Karpas-422 (cell line): ENCODE results near the gene ENOX1. TPM values are rescaled to one million over a fixed set of nuclear protein-coding genes. Genes with fewer than 3 reads are reported as not detected.

Experiments
- DNase-seq: peaks from one replicate; pipeline ENCODE4 v3.0.0-alpha.2; 2015
- H2AFZ ChIP-seq: fragments of 200-600 bp; sonication (generic); 2 replicates; pipeline ENCODE4 v1.6.1; 2014; ENCODE audit warnings: antibody characterized with exemption, low read length, mixed read lengths
- H3K27ac ChIP-seq: fragments of 200-600 bp; sonication (generic); 2 replicates; pipeline ENCODE4 v1.5.1; 2014; ENCODE audit warnings: mild to moderate bottlenecking, low read length, moderate library complexity
- H3K27me3 ChIP-seq: fragments of 200-600 bp; sonication (generic); 2 replicates; pipeline ENCODE4 v1.6.1; 2014; ENCODE audit warnings: low read length, mixed read lengths
- H3K36me3 ChIP-seq: fragments of 200-600 bp; sonication (generic); 2 replicates; pipeline ENCODE4 v1.6.1; 2014; ENCODE audit warnings: low read length, mixed read lengths; ENCODE audit not compliant: insufficient read depth
- H3K4me1 ChIP-seq: fragments of 200-600 bp; sonication (generic); 2 replicates; pipeline ENCODE4 v1.6.1; 2014; ENCODE audit warnings: mild to moderate bottlenecking, low read length, mixed read lengths
- H3K4me2 ChIP-seq: fragments of 200-600 bp; sonication (generic); 2 replicates; pipeline ENCODE4 v1.6.1; 2014; ENCODE audit warnings: low read length, low read depth, mild to moderate bottlenecking; ENCODE audit not compliant: poor library complexity, severe bottlenecking
- H3K4me3 ChIP-seq: fragments of 200-600 bp; sonication (generic); 2 replicates; pipeline ENCODE4 v1.5.1; 2014; ENCODE audit warnings: mild to moderate bottlenecking, antibody characterized with exemption, low read length, mixed read lengths
- H3K79me2 ChIP-seq: fragments of 200-600 bp; sonication (generic); 2 replicates; pipeline ENCODE4 v1.6.1; 2014; ENCODE audit warnings: mild to moderate bottlenecking, low read length, mixed read lengths
- H3K9ac ChIP-seq: fragments of 200-600 bp; sonication (generic); 2 replicates; pipeline ENCODE4 v1.6.0; 2014; ENCODE audit warnings: low read length
- H3K9me2 ChIP-seq: fragments of 200-600 bp; sonication (generic), shearing (Covaris generic); replicated peaks from 2 replicates; pipeline ENCODE4 v1.6.0; 2014; ENCODE audit warnings: mild to moderate bottlenecking, low read length, moderate library complexity; ENCODE audit not compliant: insufficient read depth
- H3K9me3 ChIP-seq: fragments of 300-700, 200-600 bp; sonication (generic); 2 replicates; pipeline ENCODE4 v1.6.1; 2014; ENCODE audit warnings: low read length, mixed read lengths
- H4K20me1 ChIP-seq: fragments of 200-600 bp; sonication (generic); 2 replicates; pipeline ENCODE4 v1.6.1; 2014; ENCODE audit warnings: mild to moderate bottlenecking, antibody characterized with exemption, low read length, low read depth; ENCODE audit not compliant: insufficient read depth
- total RNA-seq: library from RNA; depleted of rRNA; stranded (reverse); fragments of >200 nt; shearing (Covaris generic); gene quantifications from 2 replicates; pipeline ENCODE4 v1.2.3, GENCODE V29; 2014; ENCODE audit warnings: low replicate concordance

The ENOX1 gene
- total RNA-seq, 1 experiment from 2014 or later = not detected

DNA sequence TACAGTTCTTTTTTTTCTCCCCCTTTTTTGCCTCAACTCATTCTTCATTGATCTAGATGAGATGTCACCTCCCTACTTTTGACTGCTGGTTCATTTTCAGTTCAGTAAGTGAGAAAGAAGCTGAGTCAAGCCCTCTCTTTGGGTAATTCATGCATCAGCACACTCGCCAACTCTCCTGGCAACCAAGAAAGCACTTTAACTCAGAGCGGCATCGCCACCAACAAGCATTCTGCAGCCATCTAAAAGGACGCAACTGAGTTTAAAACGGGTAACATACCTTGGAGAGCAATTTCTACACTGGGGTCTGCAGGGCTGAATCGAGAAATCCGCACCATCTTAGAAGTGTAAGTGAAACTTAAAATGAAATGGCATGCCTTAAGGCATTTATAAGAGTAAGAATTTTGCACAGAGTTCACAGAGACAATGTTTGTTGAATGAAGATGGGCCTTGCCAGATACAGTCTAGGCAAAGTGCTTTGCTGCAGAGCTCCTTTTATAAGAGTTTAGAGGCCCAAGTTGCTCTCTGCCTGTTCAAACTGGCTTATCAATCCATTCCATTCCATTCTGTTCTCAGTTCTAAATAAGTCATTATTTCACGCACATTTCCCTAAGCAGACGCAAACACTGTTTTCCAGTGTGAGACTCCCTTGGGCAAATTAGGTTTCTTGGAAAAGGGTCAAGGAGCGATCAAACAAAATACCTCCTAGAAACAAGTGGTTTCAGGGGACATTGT, 338.0 kb downstream of the ENOX1 start:
- H3K9ac ChIP-seq = no peak overlapping the region
- no peak for DNase-seq
- no peaks in the 10 kb centered on the region for H4K20me1 ChIP-seq
- H3K27ac ChIP-seq = no peak overlapping the region
- H2AFZ ChIP-seq = no peak overlapping the region
- H3K4me1 ChIP-seq = no peaks in the 10 kb centered on the region
- no peak overlapping the region for H3K4me3 ChIP-seq
- H3K9me2 ChIP-seq = no peaks in the 10 kb centered on the region
- H3K4me2 ChIP-seq = no peak overlapping the region
- no peaks in the 10 kb centered on the region for H3K9me3 ChIP-seq
- H3K36me3 ChIP-seq = no peaks in the 10 kb centered on the region
- H3K27me3 ChIP-seq = no peaks in the 10 kb centered on the region
- H3K79me2 ChIP-seq = no peaks in the 10 kb centered on the region

DNA sequence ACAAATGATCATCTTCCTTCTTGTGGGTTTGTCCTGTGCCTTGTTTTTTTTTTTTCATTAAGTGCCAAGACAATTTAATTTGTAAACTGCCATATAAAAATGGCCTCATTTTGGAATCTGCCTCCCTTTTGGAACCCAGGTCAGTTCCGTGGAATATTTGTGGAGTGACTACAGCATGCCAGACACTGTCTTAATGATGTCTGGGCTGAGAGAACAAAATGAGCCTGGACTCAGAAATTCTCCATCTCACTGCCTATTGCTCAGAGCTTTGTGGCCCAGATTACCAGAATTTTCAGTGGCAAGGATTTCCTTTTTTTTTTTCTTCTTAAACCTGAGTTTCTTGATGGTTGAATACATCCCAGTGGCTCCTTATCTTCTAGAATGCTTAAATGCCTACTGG, 340.6 kb downstream of the ENOX1 start:
- H3K27ac ChIP-seq = no peak overlapping the region
- no peaks in the 10 kb centered on the region for H3K9me3 ChIP-seq
- no peaks in the 10 kb centered on the region for H3K4me1 ChIP-seq
- no peaks in the 10 kb centered on the region for H3K27me3 ChIP-seq
- H3K9me2 ChIP-seq = no peaks in the 10 kb centered on the region
- no peak overlapping the region for H3K4me2 ChIP-seq
- H2AFZ ChIP-seq = no peak overlapping the region
- DNase-seq = no peak
- H3K36me3 ChIP-seq = no peaks in the 10 kb centered on the region
- H4K20me1 ChIP-seq = no peaks in the 10 kb centered on the region
- no peaks in the 10 kb centered on the region for H3K79me2 ChIP-seq
- no peak overlapping the region for H3K4me3 ChIP-seq
- H3K9ac ChIP-seq = no peak overlapping the region

DNA sequence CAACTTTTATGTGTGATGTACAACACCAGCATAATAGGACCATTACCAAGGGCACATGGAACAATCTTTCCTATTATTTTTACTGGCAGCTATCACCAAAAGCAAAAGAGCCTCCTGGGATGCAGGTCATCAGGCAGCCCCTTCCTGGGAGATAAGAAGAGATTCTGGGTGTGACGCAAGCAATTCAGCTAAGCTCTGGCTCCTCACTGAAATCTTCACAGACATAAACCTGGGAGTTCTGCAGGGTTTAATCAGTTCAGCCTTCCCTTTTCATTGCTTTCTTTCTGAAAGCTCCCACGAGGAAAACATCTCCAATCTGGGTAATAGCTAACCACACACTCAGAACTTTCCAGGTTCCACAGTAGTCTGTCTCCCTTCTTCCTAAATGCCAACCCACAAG, 341.1 kb downstream of the ENOX1 start:
- H3K4me1 ChIP-seq = no peaks in the 10 kb centered on the region
- H3K9ac ChIP-seq = no peak overlapping the region
- no peaks in the 10 kb centered on the region for H3K27me3 ChIP-seq
- no peaks in the 10 kb centered on the region for H3K36me3 ChIP-seq
- no peaks in the 10 kb centered on the region for H3K9me3 ChIP-seq
- H2AFZ ChIP-seq = no peak overlapping the region
- no peak overlapping the region for H3K4me3 ChIP-seq
- no peaks in the 10 kb centered on the region for H3K79me2 ChIP-seq
- no peak overlapping the region for H3K4me2 ChIP-seq
- H4K20me1 ChIP-seq = no peaks in the 10 kb centered on the region
- H3K9me2 ChIP-seq = no peaks in the 10 kb centered on the region
- no peak overlapping the region for H3K27ac ChIP-seq
- DNase-seq = no peak

DNA sequence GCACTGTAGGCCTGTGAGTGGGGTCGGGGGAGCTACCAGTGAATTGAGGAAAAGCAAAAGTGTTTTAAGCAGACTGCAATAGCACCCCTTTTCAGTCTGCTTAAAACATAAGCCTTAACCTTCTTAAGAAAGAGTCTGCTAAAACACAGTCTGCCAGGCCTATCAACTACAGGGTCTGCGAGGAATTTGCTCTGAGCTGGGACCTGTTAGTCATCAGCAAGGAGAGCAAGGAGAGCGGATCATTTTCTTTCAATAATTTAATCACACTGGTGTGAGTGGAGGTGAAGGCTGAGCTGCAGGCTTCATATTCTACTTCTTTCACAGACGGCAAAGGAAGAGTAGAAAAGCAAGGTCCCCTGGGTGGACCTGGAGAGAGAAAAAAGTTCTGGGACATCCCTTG, 342.7 kb downstream of the ENOX1 start:
- no peak for DNase-seq
- H3K4me2 ChIP-seq = no peak overlapping the region
- H3K79me2 ChIP-seq = no peaks in the 10 kb centered on the region
- no peak overlapping the region for H3K9ac ChIP-seq
- no peaks in the 10 kb centered on the region for H3K36me3 ChIP-seq
- no peak overlapping the region for H2AFZ ChIP-seq
- H3K9me2 ChIP-seq = no peaks in the 10 kb centered on the region
- H4K20me1 ChIP-seq = no peaks in the 10 kb centered on the region
- H3K27ac ChIP-seq = no peak overlapping the region
- no peaks in the 10 kb centered on the region for H3K9me3 ChIP-seq
- H3K4me3 ChIP-seq = no peak overlapping the region
- H3K27me3 ChIP-seq = no peaks in the 10 kb centered on the region
- no peaks in the 10 kb centered on the region for H3K4me1 ChIP-seq

DNA sequence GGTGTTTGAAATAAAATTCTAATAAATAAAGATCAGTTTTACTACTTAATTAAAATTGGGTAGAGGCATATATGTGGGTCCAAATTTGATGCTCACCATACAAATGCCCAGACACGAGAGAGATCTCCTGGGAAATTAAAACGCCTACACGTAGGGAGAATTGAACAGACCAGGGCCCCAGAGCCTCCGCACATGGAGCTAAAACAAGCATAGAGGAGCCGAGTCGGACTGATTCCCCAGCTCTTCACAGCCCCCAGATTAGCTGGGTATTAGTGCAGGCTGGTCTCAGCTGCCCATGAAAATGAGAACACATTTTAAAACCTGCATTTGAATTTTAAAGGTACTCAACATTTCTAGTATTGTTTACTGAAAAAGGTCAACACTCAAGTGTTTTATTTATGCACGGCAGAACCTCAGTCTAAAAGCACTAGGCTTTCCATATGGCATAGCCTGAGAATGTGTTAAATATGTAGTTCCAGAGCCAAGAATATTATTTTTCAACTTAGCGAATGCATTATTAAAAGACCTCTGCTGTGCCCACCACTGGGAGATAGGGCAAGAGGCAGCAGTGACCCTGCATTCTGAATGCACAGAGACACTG, 344.8 kb downstream of the ENOX1 start:
- H3K4me3 ChIP-seq = no peak overlapping the region
- H3K27ac ChIP-seq = no peak overlapping the region
- no peaks in the 10 kb centered on the region for H3K79me2 ChIP-seq
- no peaks in the 10 kb centered on the region for H3K9me3 ChIP-seq
- no peak overlapping the region for H2AFZ ChIP-seq
- no peaks in the 10 kb centered on the region for H3K9me2 ChIP-seq
- H3K27me3 ChIP-seq = no peaks in the 10 kb centered on the region
- no peaks in the 10 kb centered on the region for H4K20me1 ChIP-seq
- H3K9ac ChIP-seq = no peak overlapping the region
- DNase-seq = no peak
- H3K4me1 ChIP-seq = no peaks in the 10 kb centered on the region
- H3K4me2 ChIP-seq = no peak overlapping the region
- H3K36me3 ChIP-seq = no peaks in the 10 kb centered on the region

DNA sequence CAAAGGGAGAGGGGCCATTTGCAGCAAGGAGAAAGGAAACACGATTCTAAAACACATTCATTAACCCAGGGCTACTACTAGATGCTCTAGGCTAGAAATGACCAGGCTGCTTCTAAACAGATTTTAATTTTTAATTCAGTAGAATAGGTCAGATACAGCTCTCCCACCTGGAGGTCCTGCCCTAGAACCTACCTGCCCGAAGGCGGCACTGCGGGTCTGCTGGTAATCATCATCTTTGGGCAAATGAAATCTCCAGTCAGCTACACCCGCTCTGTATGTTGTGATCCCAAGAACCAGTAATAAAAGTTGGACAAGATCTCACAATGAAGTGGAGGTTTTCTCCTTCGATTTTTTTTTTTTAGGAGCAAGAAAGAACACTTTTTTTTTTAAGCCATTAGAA, 345.3 kb downstream of the ENOX1 start:
- Histone ChIP-seq H3K79me2 (no peaks in the 10 kb centered on the region), H3K9ac (no peak overlapping the region)

DNA sequence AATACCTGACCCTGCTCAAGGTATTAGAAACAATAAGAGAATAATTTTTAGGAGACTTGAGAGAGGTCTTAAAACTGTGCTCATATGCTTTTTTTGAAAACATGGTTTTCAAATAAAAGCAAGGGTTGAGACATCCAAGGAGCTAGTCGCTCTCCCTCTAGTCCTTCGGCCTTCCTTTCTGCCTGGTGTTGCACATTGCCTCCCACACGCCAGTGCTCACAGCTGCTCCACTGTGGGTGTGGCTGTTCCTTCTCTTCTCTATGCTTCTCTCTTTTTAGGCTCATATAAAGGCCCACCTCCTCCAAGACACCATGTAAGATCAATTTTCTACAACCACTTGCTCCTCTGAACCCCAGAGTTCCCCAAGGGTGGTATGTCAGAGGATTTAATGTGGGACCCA, 352.6 kb downstream of the ENOX1 start:
- DNase-seq = no peak
- Histone ChIP-seq H3K9me3 (no peaks in the 10 kb centered on the region), H2AFZ (no peak overlapping the region), H3K27ac (no peak overlapping the region), H3K36me3 (no peaks in the 10 kb centered on the region), H3K9me2 (no peaks in the 10 kb centered on the region), H3K4me2 (no peak overlapping the region), H3K79me2 (no peaks in the 10 kb centered on the region), H3K9ac (no peak overlapping the region), H3K27me3 (no peaks in the 10 kb centered on the region), H3K4me3 (no peak overlapping the region), H4K20me1 (no peaks in the 10 kb centered on the region), H3K4me1 (no peaks in the 10 kb centered on the region)

More for the DNA sequence above, 345.3 kb downstream of the ENOX1 start:
- no peak for DNase-seq
- Histone ChIP-seq H3K4me3 (no peak overlapping the region), H3K27ac (no peak overlapping the region), H3K27me3 (no peaks in the 10 kb centered on the region), H3K4me2 (no peak overlapping the region), H3K4me1 (no peaks in the 10 kb centered on the region), H2AFZ (no peak overlapping the region), H4K20me1 (no peaks in the 10 kb centered on the region), H3K9me3 (no peaks in the 10 kb centered on the region), H3K9me2 (no peaks in the 10 kb centered on the region), H3K36me3 (no peaks in the 10 kb centered on the region)

DNA sequence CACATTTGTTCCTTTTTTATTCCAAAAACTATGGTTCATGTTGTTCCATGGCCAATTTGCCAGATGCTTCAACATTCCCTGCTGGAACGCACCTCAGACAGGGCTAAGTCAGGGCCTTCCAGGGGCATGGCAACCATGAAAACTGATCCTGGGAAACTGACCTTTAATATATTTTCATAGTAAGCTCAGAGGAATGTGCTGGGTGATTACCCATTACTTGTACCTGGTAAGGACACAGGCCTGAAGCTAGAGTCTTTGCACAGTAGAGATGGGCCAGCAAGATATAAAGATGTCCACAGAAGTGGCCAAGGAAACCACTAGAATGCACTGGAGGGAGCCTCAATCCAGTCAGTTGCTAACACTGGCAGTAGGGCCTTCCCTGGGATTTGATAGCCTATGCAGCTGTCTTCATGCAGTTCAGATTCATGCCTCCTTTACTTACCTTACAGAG, 353.1 kb downstream of the ENOX1 start:
- Histone ChIP-seq H3K27me3 (no peaks in the 10 kb centered on the region), H3K4me2 (no peak overlapping the region), H3K9ac (no peak overlapping the region), H3K9me2 (no peaks in the 10 kb centered on the region), H3K9me3 (no peaks in the 10 kb centered on the region), H2AFZ (no peak overlapping the region), H3K4me1 (no peaks in the 10 kb centered on the region), H3K79me2 (no peaks in the 10 kb centered on the region), H3K36me3 (no peaks in the 10 kb centered on the region), H3K27ac (no peak overlapping the region), H4K20me1 (no peaks in the 10 kb centered on the region), H3K4me3 (no peak overlapping the region)
- no peak for DNase-seq
